Neutrophil (primary cell): ENCODE results near the gene AFF1.
A peak's percentile ranks its signal among the peaks of the same experiment; 100 is the strongest.

ENCODE experiments used
- H3K27ac ChIP-seq: fragments of 200-600 bp; sonication (generic); 2 replicates; pipeline ENCODE4 v1.5.1; 2016; ENCODE audit warnings: mild to moderate bottlenecking, moderate library complexity
- H3K27me3 ChIP-seq: fragments of 200-600 bp; sonication (generic); 2 replicates; pipeline ENCODE4 v1.6.0; 2016; ENCODE audit warnings: mild to moderate bottlenecking
- H3K36me3 ChIP-seq: fragments of 200-600 bp; sonication (generic); 2 replicates; pipeline ENCODE4 v1.5.1; 2017
- H3K4me1 ChIP-seq, 2 experiments: fragments of 200-600 bp in 1 of 2; sonication (generic) in 1 of 2; 1 replicate in 1 of 2; 2 replicates in 1 of 2; pipeline versions ENCODE4 v1.5.1 to v1.6.1; 2013 to 2016; ENCODE audit warnings: low read depth in 1 of 2, low read length in 1 of 2, mild to moderate bottlenecking in 1 of 2, moderate library complexity in 1 of 2; ENCODE audit not compliant: control insufficient read depth in 1 of 2, insufficient read depth in 1 of 2
- H3K4me3 ChIP-seq, 2 experiments: fragments of 200-600 bp in 1 of 2; sonication (generic) in 1 of 2; 1 replicate in 1 of 2; 2 replicates in 1 of 2; pipeline ENCODE4 v1.5.1; 2013 to 2016; ENCODE audit warnings: low read depth in 1 of 2, low read length in 1 of 2, mild to moderate bottlenecking in 1 of 2, moderate library complexity in 1 of 2
- H3K9me3 ChIP-seq: fragments of 200-600 bp; sonication (generic); 2 replicates; pipeline ENCODE4 v1.5.1; 2016
- TF ChIP-seq, protein P1 (sequence below): fragments of 200-600 bp; sonication (generic); IDR thresholded peaks from 2 replicates; pipeline ENCODE4 v1.5.1; 2016; ENCODE audit warnings: antibody characterized with exemption

The AFF1 gene

GRCh38 chr4:87086143-87086805, 151.5 kb downstream of the AFF1 start:
- TF ChIP-seq, protein P1, sequence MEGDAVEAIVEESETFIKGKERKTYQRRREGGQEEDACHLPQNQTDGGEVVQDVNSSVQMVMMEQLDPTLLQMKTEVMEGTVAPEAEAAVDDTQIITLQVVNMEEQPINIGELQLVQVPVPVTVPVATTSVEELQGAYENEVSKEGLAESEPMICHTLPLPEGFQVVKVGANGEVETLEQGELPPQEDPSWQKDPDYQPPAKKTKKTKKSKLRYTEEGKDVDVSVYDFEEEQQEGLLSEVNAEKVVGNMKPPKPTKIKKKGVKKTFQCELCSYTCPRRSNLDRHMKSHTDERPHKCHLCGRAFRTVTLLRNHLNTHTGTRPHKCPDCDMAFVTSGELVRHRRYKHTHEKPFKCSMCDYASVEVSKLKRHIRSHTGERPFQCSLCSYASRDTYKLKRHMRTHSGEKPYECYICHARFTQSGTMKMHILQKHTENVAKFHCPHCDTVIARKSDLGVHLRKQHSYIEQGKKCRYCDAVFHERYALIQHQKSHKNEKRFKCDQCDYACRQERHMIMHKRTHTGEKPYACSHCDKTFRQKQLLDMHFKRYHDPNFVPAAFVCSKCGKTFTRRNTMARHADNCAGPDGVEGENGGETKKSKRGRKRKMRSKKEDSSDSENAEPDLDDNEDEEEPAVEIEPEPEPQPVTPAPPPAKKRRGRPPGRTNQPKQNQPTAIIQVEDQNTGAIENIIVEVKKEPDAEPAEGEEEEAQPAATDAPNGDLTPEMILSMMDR, result no peak
- no peaks in the 10 kb centered on the region for H3K9me3 ChIP-seq
- peak overlapping the region; percentile 65 for H3K27ac ChIP-seq
- peaks cover 26 to 29% of the 10 kb centered on the region in 2 experiments for H3K4me1 ChIP-seq
- H3K36me3 ChIP-seq, result peaks cover 23% of the 10 kb centered on the region
- H3K4me3 ChIP-seq, result no peak overlapping the region
- no peaks in the 10 kb centered on the region for H3K27me3 ChIP-seq

- no peaks in the 10 kb centered on the region for H3K9me3 ChIP-seq
- TF ChIP-seq, protein P1, result no peak
- H3K27ac ChIP-seq, result peak overlapping the region; percentile 65
Measured at GRCh38 chr4:87087015-87087414, 152.2 kb downstream of the AFF1 start.

GRCh38 chr4:87087420-87087819, 152.6 kb downstream of the AFF1 start:
- Histone ChIP-seq H3K27ac (peak overlapping the region; percentile 65), H3K27me3 (no peaks in the 10 kb centered on the region), H3K9me3 (no peaks in the 10 kb centered on the region), H3K4me1 (peaks cover 29 to 36% of the 10 kb centered on the region in 2 experiments), H3K36me3 (peaks cover 28% of the 10 kb centered on the region), H3K4me3 (no peak overlapping the region)
- TF ChIP-seq, protein P1, result no peak

More at GRCh38 chr4:87087015-87087414, 152.2 kb downstream of the AFF1 start:
- Histone ChIP-seq H3K4me3 (no peak overlapping the region), H3K36me3 (peaks cover 26% of the 10 kb centered on the region), H3K4me1 (peaks cover 26 to 32% of the 10 kb centered on the region in 2 experiments), H3K27me3 (no peaks in the 10 kb centered on the region)

- Histone ChIP-seq H3K27ac (peak overlapping the region; percentile 65), H3K27me3 (no peaks in the 10 kb centered on the region), H3K4me1 (peaks cover 37 to 43% of the 10 kb centered on the region in 2 experiments), H3K36me3 (peaks cover 28% of the 10 kb centered on the region), H3K4me3 (no peak overlapping the region), H3K9me3 (no peaks in the 10 kb centered on the region)
- TF ChIP-seq, protein P1, result no peak
Measured at GRCh38 chr4:87088186-87088585, 153.4 kb downstream of the AFF1 start.

DNA sequence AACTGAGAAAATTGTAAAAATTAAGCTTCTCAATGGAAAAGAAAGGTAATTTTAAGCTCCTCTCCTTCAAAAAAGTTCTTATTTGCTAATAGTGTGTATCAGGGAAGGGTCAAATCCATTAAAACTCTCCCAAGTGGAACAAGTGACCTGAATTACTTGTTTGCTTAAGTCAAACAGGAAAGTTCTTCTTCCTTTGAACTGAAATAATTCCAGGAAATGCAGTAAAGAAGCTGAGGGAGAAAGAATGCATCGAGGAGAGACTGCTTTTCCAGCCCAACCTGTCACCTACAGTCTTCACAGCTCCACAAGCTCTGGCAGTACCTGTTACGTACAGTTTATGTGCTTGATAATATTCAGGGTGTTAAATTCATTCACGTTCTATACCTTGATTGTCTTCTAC, 154.6 kb downstream of the AFF1 start:
- Histone ChIP-seq H3K27me3 (no peaks in the 10 kb centered on the region), H3K9me3 (no peaks in the 10 kb centered on the region), H3K4me1 (peaks cover 41 to 47% of the 10 kb centered on the region in 2 experiments), H3K4me3 (no peak overlapping the region), H3K27ac (no peak overlapping the region), H3K36me3 (peaks cover 27% of the 10 kb centered on the region)
- TF ChIP-seq, protein P1, result no peak
